ENCODE data around the gene DNAJC15. TPM values are rescaled to one million over a fixed set of nuclear protein-coding genes. Genes with fewer than 3 reads are reported as not detected.

The DNAJC15 gene
- total RNA-seq, 3 donors from 2014 or later, result 9.2 to 14.4 (median 12.9) TPM

GRCh38 chr13:43110658-43111057 is 87.3 kb downstream of the DNAJC15 start:
- no peak for DNase-seq (ENCODE audit: low spot score in 2 of 2)
- TF ChIP-seq CTCF (IDR thresholded peaks at IDR 0.05) (no peak), POLR2AphosphoS5 (IDR thresholded peaks at IDR 0.05) (no peak), POLR2A (IDR thresholded peaks at IDR 0.05) (no peak)
- Histone ChIP-seq H3K9me3 (no peaks in the 10 kb centered on the region), H3K4me3 (no peak overlapping the region), H3K27ac (no peak overlapping the region), H3K36me3 (no peaks in the 10 kb centered on the region), H3K27me3 (no peaks in the 10 kb centered on the region), H3K4me1 (no peaks in the 10 kb centered on the region)
- intact Hi-C loops (cut with DNase I; ENCODE audit: low total_unique reads), result no loop called here

- Histone ChIP-seq H3K9me3 (no peaks in the 10 kb centered on the region), H3K4me3 (no peak overlapping the region), H3K27me3 (no peaks in the 10 kb centered on the region), H3K4me1 (no peaks in the 10 kb centered on the region), H3K27ac (no peak overlapping the region), H3K36me3 (no peaks in the 10 kb centered on the region)
- no peak for DNase-seq (ENCODE audit: low spot score in 2 of 2)
- TF ChIP-seq POLR2A (IDR thresholded peaks at IDR 0.05), result no peak
- TF ChIP-seq CTCF (IDR thresholded peaks at IDR 0.05), result no peak
- no peak for TF ChIP-seq POLR2AphosphoS5 (IDR thresholded peaks at IDR 0.05)
- intact Hi-C loops (cut with DNase I; ENCODE audit: low total_unique reads), result no loop called here
Measured at GRCh38 chr13:43111559-43112400, 88.4 kb downstream of the DNAJC15 start.

GRCh38 chr13:43113603-43114002 is 90.2 kb downstream of the DNAJC15 start:
- H3K4me3 ChIP-seq, result no peak overlapping the region
- intact Hi-C loops (cut with DNase I; ENCODE audit: low total_unique reads), result no loop called here
- H3K27me3 ChIP-seq, result no peaks in the 10 kb centered on the region
- DNase-seq (ENCODE audit: low spot score in 2 of 2), result no peak
- no peaks in the 10 kb centered on the region for H3K36me3 ChIP-seq
- no peaks in the 10 kb centered on the region for H3K9me3 ChIP-seq
- TF ChIP-seq POLR2A (IDR thresholded peaks at IDR 0.05), result no peak
- no peak for TF ChIP-seq CTCF (IDR thresholded peaks at IDR 0.05)
- no peak for TF ChIP-seq POLR2AphosphoS5 (IDR thresholded peaks at IDR 0.05)
- no peak overlapping the region for H3K27ac ChIP-seq
- no peaks in the 10 kb centered on the region for H3K4me1 ChIP-seq

- Histone ChIP-seq H3K9me3 (no peaks in the 10 kb centered on the region), H3K27ac (no peak overlapping the region), H3K36me3 (no peaks in the 10 kb centered on the region), H3K27me3 (no peaks in the 10 kb centered on the region), H3K4me3 (no peak overlapping the region), H3K4me1 (no peaks in the 10 kb centered on the region)
- TF ChIP-seq CTCF (IDR thresholded peaks at IDR 0.05), result no peak
- no peak for TF ChIP-seq POLR2AphosphoS5 (IDR thresholded peaks at IDR 0.05)
- no peak for TF ChIP-seq POLR2A (IDR thresholded peaks at IDR 0.05)
- intact Hi-C loops (cut with DNase I; ENCODE audit: low total_unique reads), result no loop called here
- DNase-seq (ENCODE audit: low spot score in 2 of 2), result no peak
Measured at GRCh38 chr13:43114504-43114903, 91.1 kb downstream of the DNAJC15 start.

GRCh38 chr13:43115141-43115540 is 91.8 kb downstream of the DNAJC15 start:
- Histone ChIP-seq H3K27me3 (no peaks in the 10 kb centered on the region), H3K36me3 (no peaks in the 10 kb centered on the region), H3K4me3 (no peak overlapping the region), H3K9me3 (no peaks in the 10 kb centered on the region), H3K27ac (no peak overlapping the region), H3K4me1 (no peaks in the 10 kb centered on the region)
- no peak for DNase-seq (ENCODE audit: low spot score in 2 of 2)
- intact Hi-C loops (cut with DNase I; ENCODE audit: low total_unique reads), result no loop called here
- no peak for TF ChIP-seq CTCF (IDR thresholded peaks at IDR 0.05)
- no peak for TF ChIP-seq POLR2A (IDR thresholded peaks at IDR 0.05)
- TF ChIP-seq POLR2AphosphoS5 (IDR thresholded peaks at IDR 0.05), result no peak
